Thyroid gland (tissue), 4 donors: ENCODE results near the gene PRRX1.

Source experiments
- POLR2A ChIP-seq, 2 donors: fragments of 450-650 bp; IDR thresholded peaks; one replicate each; pipeline ENCODE4 v1.6.1; 2017; ENCODE audit warnings: antibody characterized with exemption in 2 of 2, mild to moderate bottlenecking in 2 of 2, moderate library complexity in 1 of 2
- TF ChIP-seq, protein P1 (sequence below), 6 experiments: fragments of 200-600 bp in 3 of 6; fragments of 450-650 bp in 3 of 6; sonication (generic) in 3 of 6; IDR thresholded peaks; one replicate each; pipeline ENCODE4 v1.5.1; 2016 to 2019; ENCODE audit warnings: antibody characterized with exemption in 6 of 6, mild to moderate bottlenecking in 2 of 6, inconsistent platforms in 1 of 6, moderate library complexity in 1 of 6

- TF ChIP-seq, protein P1, sequence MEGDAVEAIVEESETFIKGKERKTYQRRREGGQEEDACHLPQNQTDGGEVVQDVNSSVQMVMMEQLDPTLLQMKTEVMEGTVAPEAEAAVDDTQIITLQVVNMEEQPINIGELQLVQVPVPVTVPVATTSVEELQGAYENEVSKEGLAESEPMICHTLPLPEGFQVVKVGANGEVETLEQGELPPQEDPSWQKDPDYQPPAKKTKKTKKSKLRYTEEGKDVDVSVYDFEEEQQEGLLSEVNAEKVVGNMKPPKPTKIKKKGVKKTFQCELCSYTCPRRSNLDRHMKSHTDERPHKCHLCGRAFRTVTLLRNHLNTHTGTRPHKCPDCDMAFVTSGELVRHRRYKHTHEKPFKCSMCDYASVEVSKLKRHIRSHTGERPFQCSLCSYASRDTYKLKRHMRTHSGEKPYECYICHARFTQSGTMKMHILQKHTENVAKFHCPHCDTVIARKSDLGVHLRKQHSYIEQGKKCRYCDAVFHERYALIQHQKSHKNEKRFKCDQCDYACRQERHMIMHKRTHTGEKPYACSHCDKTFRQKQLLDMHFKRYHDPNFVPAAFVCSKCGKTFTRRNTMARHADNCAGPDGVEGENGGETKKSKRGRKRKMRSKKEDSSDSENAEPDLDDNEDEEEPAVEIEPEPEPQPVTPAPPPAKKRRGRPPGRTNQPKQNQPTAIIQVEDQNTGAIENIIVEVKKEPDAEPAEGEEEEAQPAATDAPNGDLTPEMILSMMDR (IDR thresholded peaks at IDR 0.05) = no peak
- TF ChIP-seq POLR2A (IDR thresholded peaks at IDR 0.05) = no peak
Observed at GRCh38 chr1:170703591-170703990, 39.7 kb downstream of the PRRX1 start.
